ENCODE measurements around the gene RPGRIP1L.

DNA sequence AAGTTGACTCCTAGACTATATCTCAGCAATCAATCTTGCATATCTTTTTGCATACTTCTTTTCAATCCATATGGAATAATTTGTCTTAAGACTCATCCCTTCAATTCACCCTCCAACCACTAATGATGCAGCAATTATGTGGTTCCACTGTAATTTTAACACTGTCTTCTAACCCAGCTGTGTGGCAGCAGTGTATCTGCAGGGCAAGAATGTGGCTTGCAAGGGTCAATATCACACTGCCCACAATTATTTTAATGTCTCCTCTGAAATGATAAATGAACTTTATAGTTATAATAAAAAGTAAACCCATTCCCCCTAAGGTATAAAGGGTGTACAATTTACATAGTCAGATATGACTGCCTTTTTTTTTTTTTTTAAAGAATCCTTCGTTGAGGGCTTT, 48.9 kb upstream of the RPGRIP1L start:
- TF ChIP-seq CTCF (IDR thresholded peaks at IDR 0.05) (no peak), POLR2A (IDR thresholded peaks at IDR 0.05) (no peak)

All from adrenal gland (tissue), 5 donors.